GM12874 (cell line): ENCODE measurements around the gene ADAMTS12.

ENCODE experiments used
- TF ChIP-seq, protein P1 (sequence below): IDR thresholded peaks from 2 replicates; pipeline ENCODE4 v1.5.1; 2011; ENCODE audit warnings: low read depth, mild to moderate bottlenecking, control low read depth, low read length, moderate library complexity; ENCODE audit not compliant: insufficient read depth

The ADAMTS12 gene

DNA sequence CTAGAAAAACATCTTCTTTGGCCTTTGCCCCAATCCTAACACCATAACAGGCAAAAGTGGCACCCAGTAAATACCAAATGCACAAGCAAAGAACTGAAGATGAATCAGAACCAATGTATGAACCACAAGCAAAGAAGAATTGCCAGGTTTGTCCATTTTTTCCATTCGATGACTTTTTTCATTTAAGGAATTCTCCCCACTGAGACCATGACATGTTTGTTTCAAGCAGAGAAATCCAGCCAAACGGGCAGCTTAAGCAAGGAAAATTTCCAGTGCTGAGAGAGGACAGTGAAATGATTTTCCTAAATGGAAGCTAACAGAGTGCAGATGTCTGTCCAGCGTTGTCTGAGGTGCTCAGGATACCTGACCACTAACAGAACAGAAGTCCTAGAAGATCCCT, 203.7 kb downstream of the ADAMTS12 start:
- TF ChIP-seq, protein P1, sequence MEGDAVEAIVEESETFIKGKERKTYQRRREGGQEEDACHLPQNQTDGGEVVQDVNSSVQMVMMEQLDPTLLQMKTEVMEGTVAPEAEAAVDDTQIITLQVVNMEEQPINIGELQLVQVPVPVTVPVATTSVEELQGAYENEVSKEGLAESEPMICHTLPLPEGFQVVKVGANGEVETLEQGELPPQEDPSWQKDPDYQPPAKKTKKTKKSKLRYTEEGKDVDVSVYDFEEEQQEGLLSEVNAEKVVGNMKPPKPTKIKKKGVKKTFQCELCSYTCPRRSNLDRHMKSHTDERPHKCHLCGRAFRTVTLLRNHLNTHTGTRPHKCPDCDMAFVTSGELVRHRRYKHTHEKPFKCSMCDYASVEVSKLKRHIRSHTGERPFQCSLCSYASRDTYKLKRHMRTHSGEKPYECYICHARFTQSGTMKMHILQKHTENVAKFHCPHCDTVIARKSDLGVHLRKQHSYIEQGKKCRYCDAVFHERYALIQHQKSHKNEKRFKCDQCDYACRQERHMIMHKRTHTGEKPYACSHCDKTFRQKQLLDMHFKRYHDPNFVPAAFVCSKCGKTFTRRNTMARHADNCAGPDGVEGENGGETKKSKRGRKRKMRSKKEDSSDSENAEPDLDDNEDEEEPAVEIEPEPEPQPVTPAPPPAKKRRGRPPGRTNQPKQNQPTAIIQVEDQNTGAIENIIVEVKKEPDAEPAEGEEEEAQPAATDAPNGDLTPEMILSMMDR: no peak

DNA sequence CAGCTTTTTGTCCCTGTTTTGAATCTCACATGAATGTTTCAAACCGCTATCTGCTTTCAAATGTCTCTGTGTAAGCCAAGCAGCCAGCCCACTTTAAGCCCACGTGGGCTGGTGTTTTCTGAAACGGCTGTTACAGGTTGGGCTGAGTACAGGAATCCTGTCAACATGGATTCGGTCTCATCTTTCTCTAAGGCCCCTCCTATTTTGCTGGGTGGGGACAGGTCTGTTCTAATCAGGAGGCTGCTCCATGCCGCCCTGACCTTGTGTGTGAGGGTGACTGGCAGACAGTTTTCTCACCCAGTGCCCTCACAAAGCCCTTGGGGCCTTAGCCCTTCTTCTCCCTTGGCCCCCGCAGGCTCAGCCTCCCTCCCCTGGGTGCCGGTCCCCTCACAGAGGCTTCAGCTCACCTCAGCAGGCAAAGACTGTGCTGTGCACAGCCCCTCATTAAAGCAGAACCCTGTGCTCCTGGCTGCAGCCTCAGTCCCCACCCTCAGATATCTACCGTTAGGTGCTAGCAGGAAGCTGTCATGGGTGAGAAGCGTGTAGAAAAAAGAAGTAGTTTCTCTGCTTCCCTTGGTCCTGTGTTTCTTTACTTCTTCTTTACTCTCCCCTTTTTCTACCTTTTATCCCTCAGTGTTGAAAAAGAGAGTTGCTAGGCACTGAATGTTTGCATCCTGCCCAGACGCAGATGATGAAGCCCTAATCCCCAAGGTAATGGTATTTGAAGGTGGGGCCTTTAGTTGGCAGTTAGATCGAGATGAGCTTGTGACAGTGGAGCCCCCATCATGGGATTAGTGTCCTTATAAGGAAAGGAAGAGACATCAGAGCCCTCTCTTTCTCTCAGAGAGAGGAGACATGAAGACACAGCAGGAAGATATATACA, 205.7 kb downstream of the ADAMTS12 start:
- TF ChIP-seq, protein P1: no peak

DNA sequence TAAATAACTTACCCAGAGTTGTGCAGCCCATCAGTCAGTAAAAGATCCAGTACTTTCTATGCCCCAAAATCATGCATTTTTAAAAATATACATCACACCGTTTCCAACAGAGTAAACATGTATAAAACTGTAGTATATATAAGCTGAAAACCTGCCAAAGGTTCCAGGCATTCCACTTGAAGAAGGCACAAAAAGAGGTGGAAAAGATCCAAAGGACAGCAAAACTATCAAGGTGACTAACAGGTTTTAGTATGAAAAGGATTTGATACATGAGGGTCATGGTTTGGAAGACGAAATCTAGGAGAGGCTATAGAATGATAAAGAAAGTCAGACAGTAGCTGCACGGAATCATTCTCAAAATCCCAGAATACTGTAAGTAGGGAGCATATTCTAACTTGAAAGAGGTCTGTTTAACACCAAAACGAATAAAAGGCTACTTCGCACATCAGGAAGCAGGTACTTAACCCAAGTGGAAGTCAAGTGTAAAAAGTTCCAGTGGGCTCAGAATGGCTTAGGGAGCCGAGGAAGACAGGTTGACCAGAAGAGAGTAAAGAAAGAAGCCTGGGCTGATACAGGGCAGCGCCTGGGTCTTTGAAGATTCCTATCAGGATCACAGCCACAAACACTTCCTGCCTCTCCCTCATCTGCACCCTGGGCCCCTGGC, 207.2 kb downstream of the ADAMTS12 start:
- TF ChIP-seq, protein P1: no peak

DNA sequence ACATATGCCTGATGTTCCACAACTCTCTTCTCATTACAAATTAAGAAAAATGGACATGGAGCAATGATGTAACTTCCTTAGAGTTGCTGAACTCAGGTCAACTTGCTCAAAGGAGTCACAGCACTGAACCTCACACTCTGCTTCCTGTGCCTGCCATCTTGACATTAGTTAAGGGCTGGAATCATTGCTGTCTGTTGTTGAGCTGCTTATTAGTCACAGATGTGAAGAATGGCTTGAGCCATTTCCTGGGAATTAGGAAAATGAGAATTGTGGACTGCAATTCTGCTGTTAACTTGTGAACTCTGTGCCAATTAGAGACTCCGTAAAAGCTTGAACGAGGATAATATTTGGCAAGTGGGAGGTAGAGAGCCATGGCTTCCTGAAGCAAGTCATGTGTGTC, 212.0 kb downstream of the ADAMTS12 start:
- TF ChIP-seq, protein P1: no peak

DNA sequence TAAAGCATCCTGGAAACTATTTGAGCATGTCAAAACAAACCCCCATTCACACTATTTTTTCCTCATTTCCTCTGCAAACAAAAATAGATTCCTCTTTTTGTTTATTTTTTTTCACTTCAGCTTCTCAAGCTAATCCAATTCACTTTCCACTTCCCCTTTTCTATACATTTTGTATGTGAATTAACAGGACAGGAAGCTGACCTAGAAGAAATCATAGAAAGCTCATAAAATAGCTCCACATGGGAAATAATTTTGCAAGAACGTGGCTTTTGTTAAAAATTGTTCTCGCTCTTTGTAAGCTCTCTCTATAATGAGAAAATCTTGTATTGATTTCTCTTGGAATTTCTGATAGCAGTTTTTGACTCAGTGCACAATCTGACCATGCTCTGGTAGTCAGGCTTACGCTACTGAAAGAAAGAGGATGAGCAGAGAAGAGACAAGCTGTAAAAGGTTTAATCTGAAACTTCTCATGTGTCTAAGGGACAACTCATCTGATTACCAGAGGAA, 215.8 kb downstream of the ADAMTS12 start:
- TF ChIP-seq, protein P1: no peak

DNA sequence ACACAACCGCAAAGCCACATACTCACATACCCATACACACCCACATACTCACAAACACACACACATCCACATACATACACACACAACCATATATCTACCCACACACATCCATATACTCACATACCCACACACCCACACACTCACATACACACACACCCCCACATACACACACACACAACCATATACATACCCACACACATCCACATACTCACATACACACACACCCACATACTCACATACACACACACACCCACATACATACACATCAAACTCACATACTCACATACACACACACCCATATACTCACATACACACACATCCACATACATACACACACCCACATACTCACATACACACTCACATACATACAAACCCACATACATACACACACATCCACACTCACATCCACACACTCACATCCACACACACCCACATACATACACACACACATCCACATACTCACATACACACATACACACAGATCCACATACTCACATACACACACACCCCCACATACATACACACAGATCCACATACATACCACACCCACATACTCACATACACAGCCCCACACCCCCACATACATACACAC, 220.0 kb downstream of the ADAMTS12 start:
- TF ChIP-seq, protein P1: no peak

DNA sequence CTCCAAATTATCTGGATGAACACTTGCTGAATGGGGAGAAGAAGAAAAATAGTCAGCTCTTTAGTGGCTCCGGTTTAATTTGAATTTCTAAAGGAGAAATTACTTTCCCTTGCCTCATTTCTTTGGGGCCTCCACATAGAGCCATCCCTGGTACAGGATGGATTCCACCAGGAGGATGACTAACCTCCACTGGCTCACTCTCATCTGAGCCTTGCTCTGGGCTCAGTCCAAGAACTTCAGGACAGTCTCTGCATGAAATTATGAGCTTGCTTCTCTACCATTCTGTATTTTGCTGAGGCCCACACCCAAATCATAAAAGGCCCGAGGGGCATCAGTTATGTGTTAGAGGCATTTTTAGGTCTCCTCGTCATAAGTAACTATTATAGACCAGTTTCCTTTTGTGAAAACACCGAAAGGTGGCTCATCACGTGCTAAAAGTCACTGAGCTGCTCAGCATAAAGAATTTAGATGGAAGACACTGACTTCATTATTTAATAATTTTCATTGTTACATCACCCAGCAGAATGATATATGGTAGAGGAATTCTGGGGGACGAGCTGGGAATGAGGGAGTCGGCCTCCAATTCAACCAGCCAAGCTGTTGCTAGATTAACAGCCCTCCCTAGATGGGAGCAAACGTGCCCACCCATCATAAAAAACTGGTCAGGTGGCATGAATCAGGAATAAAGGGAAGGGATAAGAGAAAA, 228.9 kb downstream of the ADAMTS12 start:
- TF ChIP-seq, protein P1: no peak
